ENCODE data around the gene VPS8.

DNA sequence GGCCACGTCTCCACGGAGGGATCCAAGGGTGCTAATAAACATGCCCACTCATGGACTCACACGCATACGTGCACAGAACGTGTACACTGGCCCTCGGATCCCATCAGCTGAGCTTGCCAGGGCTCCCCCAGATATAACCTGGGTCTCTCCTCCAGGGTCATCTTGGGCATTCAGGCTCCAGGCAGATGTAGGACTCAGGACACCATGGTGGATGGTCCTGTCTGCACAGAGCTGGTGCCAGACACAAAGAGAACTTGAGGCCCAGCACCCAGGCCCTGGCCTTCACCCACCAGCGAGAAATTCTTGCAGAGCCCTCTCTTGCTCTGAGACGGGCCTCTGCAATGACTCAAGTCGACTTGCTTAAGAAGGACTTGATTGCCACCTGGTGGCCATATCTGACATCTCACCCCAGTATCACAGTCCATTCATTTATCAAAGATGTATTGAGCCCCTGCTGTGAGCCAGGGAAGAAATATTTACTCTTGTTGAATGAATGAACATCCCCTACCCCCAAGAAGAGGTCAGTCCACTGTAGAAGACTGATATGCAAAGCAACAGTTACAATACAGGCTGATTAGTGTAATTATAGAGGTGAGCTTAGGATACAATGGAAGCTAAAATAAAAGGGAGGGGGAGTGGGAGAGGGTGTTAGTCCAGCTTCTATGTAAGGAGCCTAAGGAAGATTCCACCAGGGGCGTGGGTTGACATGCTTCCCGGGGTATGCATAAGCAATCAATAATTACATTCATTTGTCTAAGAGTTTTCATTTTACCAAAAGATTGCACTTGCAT, 34.2 kb upstream of the VPS8 start:
- no peak for TF ChIP-seq BHLHE40 (IDR thresholded peaks at IDR 0.05; ENCODE audit: borderline replicate concordance)
- TF ChIP-seq ELF4 (IDR thresholded peaks at IDR 0.05) = no peak
- no peak for TF ChIP-seq SUZ12 (IDR thresholded peaks at IDR 0.05)
- no peak for TF ChIP-seq NFRKB (IDR thresholded peaks at IDR 0.05)
- no peak for TF ChIP-seq ARNT (IDR thresholded peaks at IDR 0.05)
- TF ChIP-seq, protein P1, sequence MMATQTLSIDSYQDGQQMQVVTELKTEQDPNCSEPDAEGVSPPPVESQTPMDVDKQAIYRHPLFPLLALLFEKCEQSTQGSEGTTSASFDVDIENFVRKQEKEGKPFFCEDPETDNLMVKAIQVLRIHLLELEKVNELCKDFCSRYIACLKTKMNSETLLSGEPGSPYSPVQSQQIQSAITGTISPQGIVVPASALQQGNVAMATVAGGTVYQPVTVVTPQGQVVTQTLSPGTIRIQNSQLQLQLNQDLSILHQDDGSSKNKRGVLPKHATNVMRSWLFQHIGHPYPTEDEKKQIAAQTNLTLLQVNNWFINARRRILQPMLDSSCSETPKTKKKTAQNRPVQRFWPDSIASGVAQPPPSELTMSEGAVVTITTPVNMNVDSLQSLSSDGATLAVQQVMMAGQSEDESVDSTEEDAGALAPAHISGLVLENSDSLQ (IDR thresholded peaks at IDR 0.05) = 0 out of 2 replicates have a peak, but pooled peaks have one; percentile 12
- TF ChIP-seq SP1 (IDR thresholded peaks at IDR 0.05) = no peak
- no peak for TF ChIP-seq FOXA1 (IDR thresholded peaks at IDR 0.05)
- TF ChIP-seq FOXK2 (IDR thresholded peaks at IDR 0.05) = no peak
- no peak for TF ChIP-seq FOXM1 (IDR thresholded peaks at IDR 0.05; ENCODE audit: borderline replicate concordance)
- no peak for TF ChIP-seq HDGF (IDR thresholded peaks at IDR 0.05; ENCODE audit: borderline replicate concordance)

All from HEK293T (cell line).